Upper lobe of right lung (tissue), 1 donor: Measurements from ENCODE around the gene ZNF778. TPM values are rescaled to one million over a fixed set of nuclear protein-coding genes. Genes with fewer than 3 reads are reported as not detected.

Experiments
- ATAC-seq: fragments of 200-7000 bp; cut with Tn5 transposase; one replicate; pipeline ENCODE4 v1.9.1; 2020; ENCODE audit warnings: mild to moderate bottlenecking, moderate library complexity
- DNase-seq: peaks from one replicate; pipeline ENCODE4 v3.0.0-alpha.2; 2020
- H3K27ac ChIP-seq: fragments of 200-600 bp; one replicate; pipeline ENCODE4 v1.8.0; 2022
- H3K27me3 ChIP-seq: fragments of 200-600 bp; one replicate; pipeline ENCODE4 v1.8.0; 2022; ENCODE audit warnings: mild to moderate bottlenecking
- H3K36me3 ChIP-seq: fragments of 200-600 bp; one replicate; pipeline ENCODE4 v1.8.0; 2022
- H3K4me1 ChIP-seq: fragments of 200-600 bp; one replicate; pipeline ENCODE4 v1.8.0; 2022
- H3K4me3 ChIP-seq: fragments of 200-600 bp; one replicate; pipeline ENCODE4 v1.8.0; 2022; ENCODE audit warnings: mild to moderate bottlenecking
- H3K9me3 ChIP-seq: fragments of 200-600 bp; one replicate; pipeline ENCODE4 v1.8.0; 2022
- intact Hi-C: fragments of 100-400 bp; cut with DNase I; formaldehyde crosslinking; loops from one replicate; pipeline ENCODE4 v1.11.0; 2022
- total RNA-seq: library from RNA; stranded (reverse); fragmentation: NEBNext Ultra II Directional; extraction: Animal tissue kit (Norgen Biotek cat#: 25700); gene quantifications from one replicate; pipeline ENCODE4 v1.2.1, GENCODE V29; 2021
- TF ChIP-seq, protein P1 (sequence below): fragments of 200-600 bp; IDR thresholded peaks from one replicate; pipeline ENCODE4 v1.8.0; 2022; ENCODE audit warnings: antibody characterized with exemption
- donor health status: DM: no; HTN: yes; CAD: no; lungs with severe emphysema.

The ZNF778 gene
- total RNA-seq, 1 donor from 2014 or later = 10.3 TPM

DNA sequence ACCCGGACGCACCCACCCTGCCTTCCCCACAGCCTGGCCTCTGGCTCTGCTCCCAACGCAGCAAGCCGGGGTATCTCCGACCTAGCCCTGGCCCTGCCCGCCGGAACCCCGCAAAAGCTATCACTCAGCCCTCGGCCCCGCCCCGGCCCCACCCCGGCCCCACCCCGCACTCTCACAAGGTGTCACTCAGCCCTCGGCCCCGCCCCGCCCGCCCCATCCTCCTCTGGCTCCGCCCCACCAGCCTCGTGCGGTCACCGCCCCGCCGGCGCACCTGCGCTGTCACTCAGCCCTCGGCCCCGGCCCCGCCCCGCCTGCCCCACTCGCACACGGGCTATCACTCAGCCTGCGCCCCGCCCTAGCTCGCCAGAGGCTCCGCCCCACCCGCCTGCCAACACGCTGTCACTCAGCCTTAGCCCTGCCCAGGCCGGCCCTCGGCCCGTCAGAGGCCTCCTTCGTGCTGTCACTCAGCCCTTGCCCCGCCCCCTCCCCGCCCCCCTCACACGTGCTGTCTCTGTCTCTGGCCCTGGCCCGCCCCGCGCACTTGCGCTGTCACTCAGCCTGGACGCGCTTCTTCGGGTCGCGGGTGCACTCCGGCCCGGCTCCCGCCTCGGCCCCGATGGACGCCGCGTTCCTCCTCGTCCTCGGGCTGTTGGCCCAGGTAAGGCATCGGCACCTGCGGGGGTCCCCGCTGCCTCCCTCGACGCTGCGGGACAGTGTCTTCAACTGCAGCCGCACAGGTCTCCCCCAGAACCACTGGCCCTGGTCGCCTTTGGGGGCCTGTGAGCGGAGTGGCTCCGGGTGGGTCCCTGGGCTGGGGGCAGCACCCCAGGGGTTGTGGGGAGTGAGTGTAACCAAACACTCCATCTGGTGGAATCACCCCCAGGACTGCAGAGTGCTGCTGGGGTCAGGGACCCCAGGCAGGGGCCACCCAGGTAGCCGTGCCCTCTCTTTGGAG is 46.0 kb upstream of the ZNF778 start, which contains the start of gene CDH15:
CDH15 (plus strand) TSS at position 533 of the 955 bp plus-strand sequence; CDS start at position 617, 84 bp downstream.
- DNase-seq (peak; percentile 98), ATAC-seq (peak; percentile 93)
- peak within 1 kb of the TSS; percentile 33 for H3K4me3 ChIP-seq
- TF ChIP-seq, protein P1, sequence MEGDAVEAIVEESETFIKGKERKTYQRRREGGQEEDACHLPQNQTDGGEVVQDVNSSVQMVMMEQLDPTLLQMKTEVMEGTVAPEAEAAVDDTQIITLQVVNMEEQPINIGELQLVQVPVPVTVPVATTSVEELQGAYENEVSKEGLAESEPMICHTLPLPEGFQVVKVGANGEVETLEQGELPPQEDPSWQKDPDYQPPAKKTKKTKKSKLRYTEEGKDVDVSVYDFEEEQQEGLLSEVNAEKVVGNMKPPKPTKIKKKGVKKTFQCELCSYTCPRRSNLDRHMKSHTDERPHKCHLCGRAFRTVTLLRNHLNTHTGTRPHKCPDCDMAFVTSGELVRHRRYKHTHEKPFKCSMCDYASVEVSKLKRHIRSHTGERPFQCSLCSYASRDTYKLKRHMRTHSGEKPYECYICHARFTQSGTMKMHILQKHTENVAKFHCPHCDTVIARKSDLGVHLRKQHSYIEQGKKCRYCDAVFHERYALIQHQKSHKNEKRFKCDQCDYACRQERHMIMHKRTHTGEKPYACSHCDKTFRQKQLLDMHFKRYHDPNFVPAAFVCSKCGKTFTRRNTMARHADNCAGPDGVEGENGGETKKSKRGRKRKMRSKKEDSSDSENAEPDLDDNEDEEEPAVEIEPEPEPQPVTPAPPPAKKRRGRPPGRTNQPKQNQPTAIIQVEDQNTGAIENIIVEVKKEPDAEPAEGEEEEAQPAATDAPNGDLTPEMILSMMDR = no peak
- H3K27ac ChIP-seq = no peak within 1 kb of the TSS
- no peaks in the 10 kb centered on the region for H3K36me3 ChIP-seq
- H3K27me3 ChIP-seq = peaks cover 15% of the 10 kb centered on the region
- intact Hi-C loops = no loop called here
- H3K4me1 ChIP-seq = peaks cover 15% of the 10 kb centered on the region
- no peaks in the 10 kb centered on the region for H3K9me3 ChIP-seq

DNA sequence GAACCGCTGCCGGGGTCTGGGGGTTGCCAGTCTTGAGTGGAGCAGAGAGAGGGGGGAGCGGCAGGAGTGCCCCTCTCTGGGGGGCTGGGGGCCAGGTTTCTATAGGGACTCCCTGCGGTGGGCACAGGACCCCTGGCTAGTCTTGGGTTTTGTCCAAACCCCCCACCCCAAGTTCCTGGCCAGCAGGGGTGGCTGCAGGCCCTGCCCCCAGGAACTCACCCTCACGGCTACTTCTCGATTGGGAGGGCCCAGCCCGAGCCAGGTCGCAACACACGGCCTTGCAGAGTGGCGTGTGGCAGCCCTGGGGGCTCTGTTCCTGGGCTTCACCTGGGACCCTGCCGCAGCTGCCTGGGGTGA is 45.4 kb upstream of the ZNF778 start:
- peaks cover 17% of the 10 kb centered on the region for H3K27me3 ChIP-seq
- no peak overlapping the region for H3K27ac ChIP-seq
- intact Hi-C loops = no loop called here
- no peak overlapping the region for H3K4me3 ChIP-seq
- no peaks in the 10 kb centered on the region for H3K36me3 ChIP-seq
- DNase-seq (no peak), ATAC-seq (no peak)
- H3K4me1 ChIP-seq = peaks cover 15% of the 10 kb centered on the region
- H3K9me3 ChIP-seq = no peaks in the 10 kb centered on the region
- TF ChIP-seq, protein P1 = no peak

DNA sequence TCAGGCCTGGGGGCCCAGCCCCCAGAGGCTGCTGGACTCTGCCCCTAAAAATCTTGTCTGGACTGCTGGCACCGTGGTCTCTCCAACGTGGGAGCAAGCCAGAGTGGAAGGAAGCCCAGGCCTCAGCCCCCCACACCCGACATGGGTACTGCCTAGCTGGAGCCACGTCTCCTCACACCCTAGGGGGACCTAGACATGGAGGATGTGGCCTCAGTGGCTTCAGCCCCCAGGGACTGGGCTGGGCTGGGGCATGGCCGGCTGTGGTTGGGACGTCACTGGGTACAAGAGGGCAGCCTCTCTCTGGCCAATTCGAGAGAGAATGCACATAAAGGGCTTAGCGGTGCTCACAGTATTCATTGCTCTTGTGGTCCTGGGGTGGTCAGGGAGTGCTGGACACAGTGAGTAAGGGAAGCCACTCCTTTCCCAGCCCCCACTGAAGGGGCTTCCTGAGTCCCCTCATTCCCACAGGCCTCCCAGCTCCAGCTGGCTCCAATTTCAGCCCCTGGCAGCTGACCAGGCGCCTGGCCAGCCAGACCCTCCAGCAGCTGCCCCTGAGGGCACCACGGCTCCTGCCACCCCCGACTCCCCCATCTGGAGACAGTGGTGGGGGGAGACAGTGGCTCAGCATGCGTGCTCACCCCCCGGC is 44.9 kb upstream of the ZNF778 start:
- no peak for DNase-seq
- intact Hi-C loops = no loop called here

DNA sequence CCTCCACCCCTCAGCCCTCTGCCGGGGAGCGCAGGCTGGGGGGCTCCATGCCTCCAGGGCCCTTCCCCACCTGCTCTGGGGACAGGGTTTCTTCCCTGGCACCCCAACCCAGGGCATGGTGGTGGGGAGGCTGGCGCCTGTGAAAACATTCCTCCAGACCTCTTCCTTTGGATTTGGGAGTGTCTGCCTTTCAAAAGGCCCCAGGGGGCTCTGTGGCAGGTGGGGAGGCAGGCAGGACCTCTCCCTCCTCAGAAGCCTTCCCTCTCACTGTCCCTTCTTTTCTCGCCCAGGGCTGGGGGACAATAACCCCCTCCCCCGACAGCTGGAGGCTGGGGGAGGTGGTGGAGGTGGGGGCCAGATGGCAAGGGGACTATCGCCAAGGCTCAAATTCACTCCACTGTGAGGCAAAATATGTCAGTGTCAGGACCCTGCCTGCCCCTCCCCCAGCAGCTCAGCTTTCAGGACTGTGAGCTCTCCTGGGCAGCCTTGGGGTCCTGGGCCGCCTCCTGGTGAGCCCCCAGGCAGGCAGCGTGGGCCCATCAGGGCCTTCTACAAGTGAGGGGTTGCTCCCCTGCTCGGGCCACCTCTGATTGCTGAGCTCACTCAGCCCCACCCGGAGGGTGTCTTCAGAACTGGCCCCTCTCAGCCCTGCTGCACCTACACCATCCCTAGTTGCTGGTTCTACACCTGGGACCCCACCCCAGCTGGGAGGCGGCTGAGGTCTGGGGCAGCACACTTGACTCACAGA is 44.2 kb upstream of the ZNF778 start:
- intact Hi-C loops = no loop called here
- peaks cover 20% of the 10 kb centered on the region for H3K27me3 ChIP-seq

More for the DNA sequence above, 44.9 kb upstream of the ZNF778 start:
- no peaks in the 10 kb centered on the region for H3K9me3 ChIP-seq
- H3K4me1 ChIP-seq = peaks cover 15% of the 10 kb centered on the region
- H3K27ac ChIP-seq = no peak overlapping the region
- TF ChIP-seq, protein P1 = no peak
- peaks cover 22% of the 10 kb centered on the region for H3K27me3 ChIP-seq
- H3K4me3 ChIP-seq = no peak overlapping the region
- no peaks in the 10 kb centered on the region for H3K36me3 ChIP-seq
- no peak for ATAC-seq

More for the DNA sequence above, 44.2 kb upstream of the ZNF778 start:
- peaks cover 15% of the 10 kb centered on the region for H3K4me1 ChIP-seq
- H3K27ac ChIP-seq = no peak overlapping the region
- H3K36me3 ChIP-seq = no peaks in the 10 kb centered on the region
- ATAC-seq (no peak), DNase-seq (no peak)
- H3K4me3 ChIP-seq = no peak overlapping the region
- TF ChIP-seq, protein P1 = no peak
- H3K9me3 ChIP-seq = no peaks in the 10 kb centered on the region
